Left kidney (tissue), 2 donors: ENCODE measurements around the gene HLX. TPM values are rescaled to one million over a fixed set of nuclear protein-coding genes. Genes with fewer than 3 reads are reported as not detected.

Experiments used
- DNase-seq: peaks from one replicate; pipeline ENCODE4 v3.0.0-alpha.2; 2013
- polyA plus RNA-seq: library from polyadenylated mRNA; unstranded; fragments of 120-200 nt; gene quantifications from one replicate; pipeline ENCODE4 v1.2.1, GENCODE V29; 2013; ENCODE audit not compliant: insufficient read length

Gene HLX
- polyA plus RNA-seq, 1 donor = 5.3 TPM

DNA sequence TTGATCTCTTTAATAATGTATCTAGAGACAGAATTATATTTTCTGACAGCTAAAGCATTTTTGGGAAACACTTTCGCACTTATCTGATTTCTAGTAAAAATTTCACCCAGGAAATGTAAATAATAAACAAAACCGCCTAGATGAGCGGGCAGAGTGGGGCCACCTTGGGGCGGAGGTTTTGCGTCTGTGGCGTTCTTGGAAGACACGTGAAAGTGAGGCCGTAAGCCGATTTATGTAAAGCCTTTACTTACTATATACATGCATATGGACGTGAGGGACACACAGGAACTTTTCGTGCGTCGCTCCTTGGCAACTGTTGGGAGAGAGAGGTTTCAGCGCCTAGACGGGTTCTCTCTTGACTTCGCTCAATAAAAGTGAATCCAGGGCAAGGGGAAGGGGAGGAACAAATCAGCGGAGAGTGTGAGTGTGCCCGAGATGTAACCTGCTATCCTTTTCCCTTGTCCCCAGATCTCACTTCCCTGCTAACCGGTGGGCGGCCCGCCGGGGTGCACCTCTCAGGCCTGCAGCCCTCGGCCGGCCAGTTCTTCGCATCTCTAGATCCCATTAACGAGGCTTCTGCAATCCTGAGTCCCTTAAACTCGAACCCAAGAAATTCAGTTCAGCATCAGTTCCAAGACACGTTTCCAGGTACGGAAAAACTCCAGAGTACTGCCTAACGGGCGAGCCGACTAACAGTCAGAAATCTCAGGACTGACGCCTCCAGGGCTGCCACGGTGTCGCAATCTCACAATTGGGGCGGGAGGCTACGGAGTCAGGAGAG, 1.7 kb downstream of the HLX start:
- no peak for DNase-seq

DNA sequence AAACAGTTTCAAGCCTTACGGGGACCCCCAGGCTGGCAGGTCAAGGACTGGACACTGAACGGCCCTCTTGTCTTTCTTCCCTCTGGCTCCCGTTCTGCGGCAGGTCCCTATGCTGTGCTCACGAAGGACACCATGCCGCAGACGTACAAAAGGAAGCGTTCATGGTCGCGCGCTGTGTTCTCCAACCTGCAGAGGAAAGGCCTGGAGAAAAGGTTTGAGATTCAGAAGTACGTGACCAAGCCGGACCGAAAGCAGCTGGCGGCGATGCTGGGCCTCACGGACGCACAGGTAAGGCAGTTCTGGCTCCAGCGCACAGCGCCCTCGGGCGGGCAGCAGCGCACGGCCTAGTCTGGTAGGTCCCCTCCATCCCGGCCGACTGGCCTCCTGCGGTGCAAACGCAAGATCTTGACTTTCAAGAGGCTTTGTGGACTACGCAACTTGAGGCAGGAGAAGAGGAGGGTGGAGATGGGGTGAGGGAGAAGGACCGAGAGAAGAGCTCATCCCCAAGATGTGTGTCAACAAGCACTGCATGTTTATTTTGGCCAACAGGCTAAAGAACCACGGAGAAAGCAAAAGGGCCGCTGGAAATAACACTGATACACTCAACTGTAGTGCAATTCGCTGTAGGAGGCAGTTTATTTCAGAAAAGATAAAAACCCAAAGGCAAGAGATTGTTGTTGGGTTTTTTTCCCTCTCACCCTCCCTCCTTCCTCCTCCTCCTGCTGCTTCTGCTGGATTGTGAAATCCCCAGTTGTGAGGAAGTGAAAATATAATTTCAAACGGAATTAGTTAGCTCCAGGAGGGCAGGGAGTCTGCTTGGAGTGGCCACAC, 3.0 kb downstream of the HLX start:
- DNase-seq = no peak

GRCh38 chr1:220884109-220884980, 5.1 kb downstream of the HLX start:
- no peak for DNase-seq

GRCh38 chr1:220884981-220885918, 6.0 kb downstream of the HLX start:
- no peak for DNase-seq

DNA sequence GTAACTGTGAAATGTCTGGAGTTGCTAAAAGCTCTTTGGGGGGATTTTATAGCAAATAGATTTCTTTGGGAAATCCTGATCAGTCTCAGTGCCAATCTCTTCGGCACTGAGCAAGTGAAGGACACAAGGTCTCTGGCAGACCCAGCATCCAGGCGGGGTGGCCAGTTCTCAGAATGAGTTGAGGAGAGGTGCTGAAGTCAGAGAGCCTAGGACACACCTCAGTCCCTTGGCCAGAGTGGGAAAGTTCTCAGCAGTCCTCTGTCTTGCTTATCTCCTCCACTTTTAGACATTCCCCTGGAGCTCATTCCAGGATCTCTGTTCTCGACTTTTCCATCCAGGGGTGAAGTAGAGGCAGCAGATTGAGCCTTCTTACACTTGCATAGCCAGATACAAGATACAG, 6.7 kb downstream of the HLX start:
- DNase-seq = no peak

- DNase-seq = no peak
These were observed 7.4 kb downstream of the HLX start for GRCh38 chr1:220886470-220887201.

- DNase-seq = no peak
These were observed 7.9 kb downstream of the HLX start for GRCh38 chr1:220887202-220887519.

DNA sequence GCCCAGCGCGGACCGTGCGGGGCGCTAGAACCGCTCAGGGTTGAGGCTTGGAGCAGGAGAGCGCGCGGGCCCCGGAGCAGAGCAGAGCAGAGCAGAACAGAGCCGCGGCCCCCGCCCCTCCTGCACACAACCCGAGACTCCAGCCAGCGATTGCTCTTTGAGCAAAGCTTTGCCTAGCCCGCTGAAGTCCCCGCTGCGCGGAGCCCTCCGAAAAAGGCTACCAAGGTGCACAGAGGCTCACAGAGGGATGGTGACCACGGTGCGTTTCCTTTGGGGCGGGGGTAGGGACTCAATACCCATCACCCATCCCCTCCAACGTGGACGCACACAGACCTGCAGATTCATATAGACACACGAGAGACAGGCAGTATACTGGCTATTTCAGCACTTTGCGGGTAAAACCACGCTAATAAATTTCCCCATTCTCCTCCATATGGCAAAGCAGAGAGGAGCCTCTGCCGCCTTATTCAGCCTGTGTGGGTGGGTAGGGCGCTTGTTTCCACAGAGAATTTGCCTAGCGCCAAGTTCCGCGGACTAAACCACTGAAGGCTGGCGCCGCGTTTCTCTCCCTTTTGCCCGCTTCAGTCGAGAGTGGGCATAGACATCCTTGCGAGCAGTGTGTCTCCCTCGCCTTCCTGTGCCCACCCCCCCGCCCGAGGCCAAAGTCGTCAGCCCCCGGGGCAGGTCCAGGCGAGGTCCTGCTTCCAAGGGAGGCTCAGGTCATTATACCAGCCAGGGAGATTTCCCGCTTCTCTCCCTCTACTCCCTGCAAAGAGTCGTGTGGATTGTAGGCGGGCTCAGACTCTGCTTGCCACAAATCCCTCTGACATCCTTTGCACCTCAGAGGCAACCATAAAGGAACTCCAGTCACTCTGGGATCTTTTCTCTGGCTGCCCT, 8.5 kb downstream of the HLX start:
- DNase-seq = no peak

DNA sequence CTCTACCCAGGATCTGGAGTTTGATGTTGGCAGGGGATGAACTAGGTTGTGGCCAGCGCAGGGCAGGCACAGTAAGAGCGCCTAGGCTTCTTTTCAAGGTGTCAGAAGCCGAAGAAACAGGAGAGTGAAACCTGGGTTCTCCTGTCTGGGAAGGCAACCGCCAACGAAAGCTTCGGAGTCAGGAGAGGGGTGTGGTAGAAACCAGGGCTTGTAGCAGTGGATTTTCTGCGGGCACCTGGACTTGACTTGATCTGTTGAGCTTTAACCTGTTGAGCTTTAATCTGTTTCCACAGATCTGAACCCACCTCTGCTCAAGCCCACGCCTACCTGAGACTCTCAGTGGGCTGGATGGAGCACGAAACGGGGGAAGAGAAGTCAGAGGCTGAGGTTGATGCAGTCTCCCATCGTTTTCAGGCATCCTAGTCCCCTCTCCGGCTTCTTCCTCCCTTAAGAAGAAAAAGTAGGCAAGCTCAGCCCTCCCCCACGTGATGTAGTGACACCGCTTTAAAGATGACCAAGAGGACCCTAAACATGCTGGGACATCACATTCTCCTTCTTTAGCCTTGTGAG, 9.3 kb downstream of the HLX start:
- no peak for DNase-seq

DNA sequence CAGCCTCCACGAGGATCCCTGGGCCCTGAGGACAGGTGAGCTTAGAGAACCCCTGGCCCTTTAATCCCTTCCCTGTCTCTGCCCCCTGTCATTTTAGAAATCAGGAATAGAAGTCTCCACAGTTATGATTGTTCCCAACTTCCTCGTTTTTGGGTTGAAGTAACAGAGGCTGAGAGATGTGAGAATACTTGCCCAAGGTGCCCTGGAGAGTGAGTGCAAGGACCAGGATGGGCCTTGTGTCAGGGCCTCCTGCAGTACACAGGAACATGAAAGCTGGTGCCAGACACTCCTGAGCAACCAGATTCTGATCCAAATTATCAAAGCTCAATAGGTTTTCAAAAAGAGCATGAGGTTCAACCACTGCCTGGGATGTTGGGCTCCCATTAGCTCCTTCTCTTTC, 10.1 kb downstream of the HLX start:
- DNase-seq = no peak

- DNase-seq = no peak
These were observed 10.6 kb downstream of the HLX start for GRCh38 chr1:220889848-220890287.

- DNase-seq = no peak
These were observed 11.4 kb downstream of the HLX start for GRCh38 chr1:220890602-220891001.

- DNase-seq = no peak
These were observed 12.2 kb downstream of the HLX start for GRCh38 chr1:220891224-220892085.

DNA sequence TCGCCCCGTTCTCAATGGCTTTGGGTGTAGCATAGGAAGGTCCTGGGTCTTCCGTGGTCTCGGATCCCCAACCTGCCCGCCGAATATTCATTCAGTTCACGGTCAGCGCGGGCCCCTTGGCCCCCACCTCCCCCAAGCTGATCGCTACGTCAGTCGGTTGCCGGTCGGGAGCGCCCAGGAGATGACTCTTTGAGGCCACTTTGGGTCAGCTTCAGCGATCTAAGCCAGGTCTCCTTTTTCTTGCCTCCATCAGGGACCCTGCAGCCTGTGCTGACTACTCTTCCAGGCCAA, 12.8 kb downstream of the HLX start:
- DNase-seq = no peak

DNA sequence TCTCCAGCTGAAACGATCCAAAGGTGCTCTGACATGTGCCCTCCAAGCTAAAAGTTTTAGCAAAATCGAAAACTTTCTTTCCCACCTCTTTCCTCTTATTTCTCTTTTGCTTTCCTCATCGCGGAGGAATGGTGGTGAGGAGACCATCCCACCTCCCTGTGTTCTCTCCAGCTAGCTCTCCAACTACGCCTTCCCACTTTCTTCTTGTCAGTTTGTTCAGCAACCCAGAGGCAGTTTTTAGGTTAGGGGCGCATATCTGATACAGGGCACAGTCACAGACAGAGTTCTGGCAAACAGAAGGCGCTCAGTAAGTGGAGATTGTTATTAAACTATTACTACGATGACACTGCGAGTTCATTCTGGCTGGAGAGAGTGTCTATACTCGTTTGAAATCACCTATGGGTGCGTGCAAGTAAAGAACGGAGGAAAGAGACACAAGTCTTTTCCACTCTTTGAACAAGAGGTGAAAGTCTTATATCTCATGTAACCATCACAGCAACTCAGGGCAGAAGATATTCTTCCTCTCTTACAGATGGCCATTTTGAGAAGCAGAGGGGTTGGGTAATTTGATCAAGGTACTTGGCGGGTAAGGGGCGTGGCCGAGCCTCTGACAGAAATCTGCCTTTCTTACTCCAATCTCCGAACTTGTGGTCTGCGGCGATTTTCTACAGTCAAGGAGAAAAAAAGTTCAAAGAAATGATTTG, 13.9 kb downstream of the HLX start:
- DNase-seq = no peak

- no peak for DNase-seq
These were observed 14.4 kb downstream of the HLX start for GRCh38 chr1:220893701-220894024.

GRCh38 chr1:220894025-220894923, 15.0 kb downstream of the HLX start:
- no peak for DNase-seq
